ENCODE measurements around the gene PSMB2. TPM values are rescaled to one million over a fixed set of nuclear protein-coding genes. Genes with fewer than 3 reads are reported as not detected.

The PSMB2 gene
- total RNA-seq, 1 experiment from 2014 or later = 86.0 TPM

GRCh38 chr1:35672116-35672515 lies 30.8 kb upstream of the PSMB2 start:
- H3K4me2 ChIP-seq (ENCODE audit: insufficient read depth, insufficient read length, low read length) = no peak overlapping the region
- no peak overlapping the region for H3K27ac ChIP-seq (ENCODE audit: insufficient read length, low read depth, low read length)
- no peak overlapping the region for H2BK15ac ChIP-seq (ENCODE audit: low read depth, low read length)
- no peaks in the 10 kb centered on the region for H3K27me3 ChIP-seq (ENCODE audit: insufficient read depth, low read length)
- H4K8ac ChIP-seq (replicated peaks; ENCODE audit: insufficient read length, low read depth, low read length) = no peak overlapping the region
- Mint-ChIP-seq H3K4me1 (peaks cover 5% of the 10 kb centered on the region in 2 experiments), H3K36me3 (ENCODE audit: insufficient read depth in 1 of 3, low read depth in 3 of 3) (no peaks in the 10 kb centered on the region), H3K4me3 (no peak overlapping the region), H3K27me3 (ENCODE audit: low read depth) (peaks cover 7% of the 10 kb centered on the region), H3K27ac (no peak overlapping the region), H3K9me3 (no peaks in the 10 kb centered on the region)
- no peaks in the 10 kb centered on the region for H3K23me2 ChIP-seq (ENCODE audit: insufficient read length, low read depth, low read length, poor library complexity, severe bottlenecking)
- H4K5ac ChIP-seq (ENCODE audit: insufficient read length, low read depth, low read length) = no peak overlapping the region
- no peaks in the 10 kb centered on the region for H3K79me1 ChIP-seq (ENCODE audit: insufficient read depth, low read depth, low read length, poor library complexity, severe bottlenecking)
- no peak for TF ChIP-seq CTCF (conservative IDR thresholded peaks at IDR 0.05)
- no peaks in the 10 kb centered on the region for H3K9me3 ChIP-seq (ENCODE audit: control insufficient read depth, low read depth, low read length)
- no CpG with 5 or more reads among the region's 6 CpGs for WGBS (ENCODE audit: extremely low coverage, insufficient read length, low lambda C conversion rate)
- no peak overlapping the region for H2BK5ac ChIP-seq (ENCODE audit: insufficient read length, low read length)
- no peak overlapping the region for H4K91ac ChIP-seq (ENCODE audit: insufficient read length, low read depth, low read length)
- no peaks in the 10 kb centered on the region for H4K20me1 ChIP-seq (ENCODE audit: control insufficient read depth, insufficient read depth, insufficient read length)
- no peak overlapping the region for H2BK120ac ChIP-seq (ENCODE audit: low read depth, low read length, poor library complexity, severe bottlenecking)
- no peak overlapping the region for H3T11ph ChIP-seq (ENCODE audit: low read length)
- H3K4me1 ChIP-seq (ENCODE audit: insufficient read depth, low read length) = no peaks in the 10 kb centered on the region
- H3K9ac ChIP-seq (ENCODE audit: extremely low read depth, insufficient read length, low read length) = no peak overlapping the region
- H3K23ac ChIP-seq (ENCODE audit: insufficient read length, low read depth, low read length) = no peak overlapping the region
- no peak overlapping the region for H2BK20ac ChIP-seq (ENCODE audit: low read depth, low read length, poor library complexity, severe bottlenecking)
- no peak overlapping the region for H3K18ac ChIP-seq (ENCODE audit: insufficient read length, low read depth, low read length)
- H3K14ac ChIP-seq (ENCODE audit: insufficient read depth, low read length) = no peak overlapping the region
- H2AFZ ChIP-seq (ENCODE audit: low read length) = no peak overlapping the region
- DNase-seq = no peak
- H3K4ac ChIP-seq (ENCODE audit: low read depth, low read length) = no peak overlapping the region
- H3K56ac ChIP-seq (ENCODE audit: insufficient read length, low read depth, low read length) = no peak overlapping the region
- no peaks in the 10 kb centered on the region for H3K79me2 ChIP-seq (ENCODE audit: insufficient read depth, low read length)
- no peak overlapping the region for H2BK12ac ChIP-seq (ENCODE audit: insufficient read length, low read depth, low read length)
- H2AK5ac ChIP-seq (ENCODE audit: insufficient read length, low read length) = no peak overlapping the region

Data from H9 (cell line).